Endothelial cell of umbilical vein (primary cell): ENCODE data around the gene FYB1. TPM values are rescaled to one million over a fixed set of nuclear protein-coding genes. Genes with fewer than 3 reads are reported as not detected.

Experiments
- BruUV-seq: library from RNA; stranded (reverse); fragments of 400-500 nt; replicated peaks from 2 replicates; lab custom pipeline; 2021; lab: Mats Ljungman, UMichigan
- CTCF ChIA-PET: fragments of 300-600, 350-600 bp; sonication (Branson Sonifier 250); formaldehyde crosslinking; loops from one replicate; lab custom pipeline; 2021; ENCODE audit warnings: antibody characterized with exemption, inconsistent platforms; lab: Charles Lee
- POLR2A ChIA-PET: fragments of 300-600, 350-600 bp; sonication (Branson Sonifier 250); formaldehyde crosslinking; loops from one replicate; lab custom pipeline; 2021; ENCODE audit warnings: antibody characterized with exemption, inconsistent platforms; lab: Charles Lee
- DNase-seq: peaks from one replicate; pipeline ENCODE4 v3.0.0-alpha.2; 2011; ENCODE audit warnings: low read depth, low spot score
- FAIRE-seq: peaks from 2 replicates; lab custom pipeline; 2011; peaks lifted over from hg19 to GRCh38; lab: Jason Lieb, UNC
- H2AFZ ChIP-seq: 2 replicates; pipeline ENCODE4 v1.6.0; 2012; ENCODE audit warnings: low read depth, low read length, control low read depth, inconsistent platforms
- H3K27ac ChIP-seq: 2 replicates; pipeline ENCODE4 v1.5.1; 2011; ENCODE audit warnings: low read depth, mild to moderate bottlenecking, control low read depth, low read length, moderate library complexity; ENCODE audit not compliant: insufficient read depth
- H3K27me3 ChIP-seq, 2 experiments: 2 replicates each; pipeline versions ENCODE4 v1.6.0 to v1.6.1; 2011; ENCODE audit warnings: low read length in 2 of 2, mixed read lengths in 1 of 2; ENCODE audit not compliant: control insufficient read depth in 2 of 2, insufficient read depth in 2 of 2
- H3K36me3 ChIP-seq, 2 experiments: 2 replicates in 1 of 2; 3 replicates in 1 of 2; pipeline ENCODE4 v1.5.1; 2011; ENCODE audit warnings: low read length in 2 of 2, mild to moderate bottlenecking in 1 of 2, moderate library complexity in 1 of 2; ENCODE audit not compliant: control insufficient read depth in 2 of 2, insufficient read depth in 2 of 2; ENCODE audit errors: extremely low read depth in 1 of 2
- H3K4me1 ChIP-seq: 3 replicates; pipeline ENCODE4 v1.5.1; 2011; ENCODE audit warnings: mild to moderate bottlenecking, low read length; ENCODE audit not compliant: control insufficient read depth, insufficient read depth; ENCODE audit errors: extremely low read depth
- H3K4me2 ChIP-seq: 2 replicates; pipeline ENCODE4 v1.6.1; 2011; ENCODE audit warnings: low read length, control low read depth, mixed read lengths; ENCODE audit not compliant: insufficient read depth
- H3K4me3 ChIP-seq, 3 experiments: fragments of 200-600 bp in 1 of 3; sonication (generic), shearing (Covaris generic) in 1 of 3; replicated peaks in 1 of 3; 2 replicates each; pipeline ENCODE4 v1.5.1; 2011 to 2016; ENCODE audit warnings: control low read depth in 3 of 3, low read length in 3 of 3, mild to moderate bottlenecking in 2 of 3, inconsistent platforms in 1 of 3, low read depth in 1 of 3, moderate library complexity in 1 of 3; ENCODE audit not compliant: insufficient read depth in 1 of 3
- H3K79me2 ChIP-seq: 2 replicates; pipeline ENCODE4 v1.6.0; 2012; ENCODE audit warnings: low read length, inconsistent platforms; ENCODE audit not compliant: control insufficient read depth, insufficient read depth
- H3K9ac ChIP-seq: replicated peaks from 2 replicates; pipeline ENCODE3; 2011; ENCODE audit warnings: low read length, control low read depth; ENCODE audit not compliant: insufficient read depth; ENCODE audit errors: extremely low read depth
- H3K9me1 ChIP-seq: replicated peaks from 3 replicates; pipeline ENCODE4 v1.6.0; 2011; ENCODE audit warnings: mild to moderate bottlenecking, low read length; ENCODE audit not compliant: control insufficient read depth, insufficient read depth; ENCODE audit errors: extremely low read depth
- H3K9me3 ChIP-seq: replicated peaks from 2 replicates; pipeline ENCODE4 v1.5.1; 2012; ENCODE audit warnings: low read length, inconsistent platforms; ENCODE audit not compliant: control insufficient read depth, insufficient read depth
- H4K20me1 ChIP-seq: replicated peaks from 2 replicates; pipeline ENCODE3; 2011; ENCODE audit warnings: mild to moderate bottlenecking, low read length; ENCODE audit not compliant: control insufficient read depth, insufficient read depth; ENCODE audit errors: extremely low read depth
- EZH2 ChIP-seq: IDR thresholded peaks from 2 replicates; pipeline ENCODE4 v1.6.1; 2012; ENCODE audit warnings: borderline replicate concordance, low read depth, mild to moderate bottlenecking, moderate library complexity, low read length, inconsistent platforms; ENCODE audit not compliant: severe bottlenecking
- FOS ChIP-seq: IDR thresholded peaks from 2 replicates; pipeline ENCODE4 v1.6.1; 2011; ENCODE audit warnings: mild to moderate bottlenecking, low read length, moderate library complexity, borderline replicate concordance; ENCODE audit not compliant: insufficient read depth
- GATA2 ChIP-seq: IDR thresholded peaks from 2 replicates; pipeline ENCODE4 v1.7.0; 2011; ENCODE audit warnings: low read depth, mild to moderate bottlenecking, moderate library complexity, mixed read lengths, low read length; ENCODE audit not compliant: insufficient read length, insufficient read depth
- JUN ChIP-seq: IDR thresholded peaks from 2 replicates; pipeline ENCODE4 v1.6.1; 2011; ENCODE audit warnings: borderline replicate concordance, low read depth; ENCODE audit not compliant: insufficient read length, insufficient read depth
- MYC ChIP-seq: IDR thresholded peaks from one replicate; pipeline ENCODE4 v1.6.1; 2011; ENCODE audit warnings: mild to moderate bottlenecking, low read depth, low read length
- POLR2A ChIP-seq: IDR thresholded peaks from 2 replicates; pipeline ENCODE4 v1.6.1; 2012; ENCODE audit warnings: low read depth, mild to moderate bottlenecking, control low read depth, low read length
- POLR2AphosphoS5 ChIP-seq: IDR thresholded peaks from 2 replicates; pipeline ENCODE4 v1.6.1; 2012; ENCODE audit warnings: low read depth, mild to moderate bottlenecking, control low read depth, low read length, moderate library complexity; ENCODE audit not compliant: insufficient read depth
- dilution Hi-C: fragments of 300-500 bp; cut with MboI; formaldehyde crosslinking; loops from one replicate; pipeline ENCODE4 v1.15.0; 2019; ENCODE audit warnings: low sequenced_read_pairs; ENCODE audit not compliant: extremely low pct_ligation_motif_present
- intact Hi-C: fragments of 100-400 bp; cut with micrococcal nuclease; formaldehyde crosslinking; loops from one replicate; pipeline ENCODE4 v1.10.0; 2022
- polyA plus RNA-seq, 4 experiments: library from polyadenylated mRNA; depleted of rRNA in 3 of 4; stranded (reverse) in 3 of 4; unstranded in 1 of 4; fragments of >200 nt; gene quantifications; 2 replicates each; pipeline versions ENCODE4 v1.2.1 to v1.2.3, GENCODE V29; 2011 to 2012; ENCODE audit warnings: missing spikeins in 1 of 4
- total RNA-seq: library from RNA; stranded (reverse); gene quantifications from 2 replicates; pipeline ENCODE4 v1.2.3, GENCODE V29; 2021
- TF ChIP-seq, protein P1 (sequence below): IDR thresholded peaks from 2 replicates; pipeline ENCODE4 v1.6.1; 2011; ENCODE audit not compliant: insufficient read depth, insufficient read length
- TF ChIP-seq, protein P2 (sequence below), 2 donors: IDR thresholded peaks; 1 replicate in 1 of 2; 2 replicates in 1 of 2; pipeline ENCODE4 v1.5.1; 2011; ENCODE audit warnings: low read length in 2 of 2, mild to moderate bottlenecking in 2 of 2, moderate library complexity in 2 of 2, control low read depth in 1 of 2, inconsistent platforms in 1 of 2, low read depth in 1 of 2; ENCODE audit not compliant: insufficient read depth in 1 of 2; ENCODE audit errors: extremely low read depth in 1 of 2

Gene FYB1
- total and polyA plus RNA-seq, 2 donors (not counting 3 experiments of a cell fraction or from before 2014, with no cell fraction given), result 0.44 TPM; not detected in 1

DNA sequence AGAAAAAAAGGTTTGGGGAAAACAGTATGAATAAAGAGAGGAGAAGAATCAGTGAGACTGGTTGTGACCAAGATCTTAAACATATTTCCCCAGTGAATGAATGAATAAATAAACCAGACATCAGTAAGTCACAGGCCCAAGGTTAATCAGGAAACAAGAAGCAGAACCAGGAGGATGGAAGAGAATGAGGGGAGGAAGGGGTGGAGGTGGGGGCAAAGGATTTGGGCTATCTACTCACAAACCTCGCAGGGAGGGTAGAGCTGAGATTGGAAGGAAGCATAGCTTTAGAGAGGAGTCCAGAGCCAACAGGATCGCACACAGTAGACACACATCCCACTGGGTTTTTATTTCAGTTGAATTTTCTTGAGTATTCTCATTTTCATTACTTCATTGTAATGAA, 97.4 kb downstream of the FYB1 start:
- intact Hi-C loops, result no loop called here
- ChIA-PET CTCF (interaction anchor here (0.8 to 3.4 kb wide), 2 partner anchors 10 to 41 kb away, joined by 3 to 11 read pairs; no protein-coding TSS in a partner anchor), POLR2A (no interaction called here)
- no peaks in the 10 kb centered on the region for H3K36me3 ChIP-seq
- no peaks in the 10 kb centered on the region for H3K79me2 ChIP-seq
- H3K4me1 ChIP-seq, result peaks cover 21% of the 10 kb centered on the region
- TF ChIP-seq EZH2 (no peak), MYC (no peak), GATA2 (no peak), FOS (no peak), POLR2A (no peak), POLR2AphosphoS5 (no peak), JUN (no peak)
- TF ChIP-seq, protein P1, sequence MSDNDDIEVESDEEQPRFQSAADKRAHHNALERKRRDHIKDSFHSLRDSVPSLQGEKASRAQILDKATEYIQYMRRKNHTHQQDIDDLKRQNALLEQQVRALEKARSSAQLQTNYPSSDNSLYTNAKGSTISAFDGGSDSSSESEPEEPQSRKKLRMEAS, result no peak
- TF ChIP-seq, protein P2, sequence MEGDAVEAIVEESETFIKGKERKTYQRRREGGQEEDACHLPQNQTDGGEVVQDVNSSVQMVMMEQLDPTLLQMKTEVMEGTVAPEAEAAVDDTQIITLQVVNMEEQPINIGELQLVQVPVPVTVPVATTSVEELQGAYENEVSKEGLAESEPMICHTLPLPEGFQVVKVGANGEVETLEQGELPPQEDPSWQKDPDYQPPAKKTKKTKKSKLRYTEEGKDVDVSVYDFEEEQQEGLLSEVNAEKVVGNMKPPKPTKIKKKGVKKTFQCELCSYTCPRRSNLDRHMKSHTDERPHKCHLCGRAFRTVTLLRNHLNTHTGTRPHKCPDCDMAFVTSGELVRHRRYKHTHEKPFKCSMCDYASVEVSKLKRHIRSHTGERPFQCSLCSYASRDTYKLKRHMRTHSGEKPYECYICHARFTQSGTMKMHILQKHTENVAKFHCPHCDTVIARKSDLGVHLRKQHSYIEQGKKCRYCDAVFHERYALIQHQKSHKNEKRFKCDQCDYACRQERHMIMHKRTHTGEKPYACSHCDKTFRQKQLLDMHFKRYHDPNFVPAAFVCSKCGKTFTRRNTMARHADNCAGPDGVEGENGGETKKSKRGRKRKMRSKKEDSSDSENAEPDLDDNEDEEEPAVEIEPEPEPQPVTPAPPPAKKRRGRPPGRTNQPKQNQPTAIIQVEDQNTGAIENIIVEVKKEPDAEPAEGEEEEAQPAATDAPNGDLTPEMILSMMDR (IDR thresholded peaks at IDR 0.05; ENCODE audit: extremely low read depth in 1 of 2, insufficient read depth in 1 of 2, low read depth in 1 of 2, low read length in 2 of 2), result no peak
- H3K9ac ChIP-seq, result no peak overlapping the region
- DNase-seq, result no peak
- no peaks in the 10 kb centered on the region for H3K9me3 ChIP-seq
- no peaks in the 10 kb centered on the region for H4K20me1 ChIP-seq
- H3K9me1 ChIP-seq, result no peaks in the 10 kb centered on the region
- H3K4me2 ChIP-seq, result no peak overlapping the region
- H2AFZ ChIP-seq, result no peak overlapping the region
- no peak overlapping the region for H3K4me3 ChIP-seq
- H3K27ac ChIP-seq, result no peak overlapping the region
- H3K27me3 ChIP-seq, result no peaks in the 10 kb centered on the region
- no TSS peak for BruUV-seq
- dilution Hi-C loops, result no loop called here
- no peak for FAIRE-seq
